Fibroblast of lung (primary cell): ENCODE results near the gene DENND1A.

Experiments
- EZH2 ChIP-seq: IDR thresholded peaks from 2 replicates; pipeline ENCODE4 v1.5.1; 2012; ENCODE audit warnings: low read length, control low read depth, mild to moderate bottlenecking; ENCODE audit errors: missing control alignments
- TF ChIP-seq, protein P1 (sequence below), 2 donors: IDR thresholded peaks in 1 of 2; conservative IDR thresholded peaks in 1 of 2; 1 replicate in 1 of 2; 2 replicates in 1 of 2; pipeline ENCODE4 v1.5.1; 2011 to 2012; ENCODE audit warnings: low read length in 2 of 2, control low read depth in 1 of 2, inconsistent platforms in 1 of 2, low read depth in 1 of 2, mild to moderate bottlenecking in 1 of 2

DNA sequence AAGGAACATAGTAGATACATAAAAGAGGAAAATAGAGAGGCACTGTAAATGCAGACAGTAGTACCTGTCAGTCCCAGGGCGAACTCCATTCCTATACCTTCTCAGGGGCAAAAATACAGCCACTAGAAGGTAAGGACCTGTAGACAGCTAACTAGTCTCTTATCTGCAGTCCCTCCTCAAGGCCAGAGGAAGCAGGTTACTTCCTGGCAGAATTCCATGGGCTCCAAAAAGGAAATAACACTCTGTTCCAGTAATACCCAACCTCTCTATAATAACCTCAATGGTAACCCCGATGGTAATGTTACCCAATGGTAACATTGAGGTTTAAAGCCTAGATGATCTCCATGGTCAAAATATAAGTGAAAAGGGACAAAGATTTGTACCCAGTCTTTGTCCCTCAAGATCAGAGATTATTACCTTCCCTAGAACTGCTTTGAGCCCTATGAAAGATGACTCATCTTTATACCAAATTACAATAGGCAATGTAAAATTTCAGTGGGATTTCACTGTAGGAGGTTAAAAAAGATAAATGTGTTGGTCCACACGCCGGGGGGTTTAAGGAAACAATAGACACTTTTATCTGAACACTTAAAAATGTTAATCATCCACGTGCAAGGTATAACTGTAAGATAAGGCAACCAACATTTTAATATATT lies 113.0 kb downstream of the DENND1A start:
- TF ChIP-seq, protein P1, sequence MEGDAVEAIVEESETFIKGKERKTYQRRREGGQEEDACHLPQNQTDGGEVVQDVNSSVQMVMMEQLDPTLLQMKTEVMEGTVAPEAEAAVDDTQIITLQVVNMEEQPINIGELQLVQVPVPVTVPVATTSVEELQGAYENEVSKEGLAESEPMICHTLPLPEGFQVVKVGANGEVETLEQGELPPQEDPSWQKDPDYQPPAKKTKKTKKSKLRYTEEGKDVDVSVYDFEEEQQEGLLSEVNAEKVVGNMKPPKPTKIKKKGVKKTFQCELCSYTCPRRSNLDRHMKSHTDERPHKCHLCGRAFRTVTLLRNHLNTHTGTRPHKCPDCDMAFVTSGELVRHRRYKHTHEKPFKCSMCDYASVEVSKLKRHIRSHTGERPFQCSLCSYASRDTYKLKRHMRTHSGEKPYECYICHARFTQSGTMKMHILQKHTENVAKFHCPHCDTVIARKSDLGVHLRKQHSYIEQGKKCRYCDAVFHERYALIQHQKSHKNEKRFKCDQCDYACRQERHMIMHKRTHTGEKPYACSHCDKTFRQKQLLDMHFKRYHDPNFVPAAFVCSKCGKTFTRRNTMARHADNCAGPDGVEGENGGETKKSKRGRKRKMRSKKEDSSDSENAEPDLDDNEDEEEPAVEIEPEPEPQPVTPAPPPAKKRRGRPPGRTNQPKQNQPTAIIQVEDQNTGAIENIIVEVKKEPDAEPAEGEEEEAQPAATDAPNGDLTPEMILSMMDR (conservative IDR thresholded peaks at IDR 0.05 in 1 of 2, IDR thresholded peaks at IDR 0.05 in 1 of 2; ENCODE audit: low read depth in 1 of 2, low read length in 2 of 2), result no peak
- TF ChIP-seq EZH2, result no peak
